IPS-18c (cell line): ENCODE measurements around the gene CUEDC1.
A peak's percentile ranks its signal among the peaks of the same experiment; 100 is the strongest.

Experiments
- H3K4me3 ChIP-seq: 2 replicates; pipeline ENCODE4 v1.7.0; 2013; ENCODE audit warnings: low read depth, mild to moderate bottlenecking, low read length, moderate library complexity; ENCODE audit not compliant: insufficient read depth
- H3K9me3 ChIP-seq: one replicate; pipeline ENCODE4 v1.6.1; 2013; ENCODE audit warnings: mild to moderate bottlenecking, low read length, moderate library complexity; ENCODE audit not compliant: control insufficient read depth, insufficient read depth

CUEDC1 gene, protein sequence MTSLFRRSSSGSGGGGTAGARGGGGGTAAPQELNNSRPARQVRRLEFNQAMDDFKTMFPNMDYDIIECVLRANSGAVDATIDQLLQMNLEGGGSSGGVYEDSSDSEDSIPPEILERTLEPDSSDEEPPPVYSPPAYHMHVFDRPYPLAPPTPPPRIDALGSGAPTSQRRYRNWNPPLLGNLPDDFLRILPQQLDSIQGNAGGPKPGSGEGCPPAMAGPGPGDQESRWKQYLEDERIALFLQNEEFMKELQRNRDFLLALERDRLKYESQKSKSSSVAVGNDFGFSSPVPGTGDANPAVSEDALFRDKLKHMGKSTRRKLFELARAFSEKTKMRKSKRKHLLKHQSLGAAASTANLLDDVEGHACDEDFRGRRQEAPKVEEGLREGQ

GRCh38 chr17:57955183-57955931, at the start of gene CUEDC1:
Gene CUEDC1, minus strand, starts transcription at chr17:57955412. Its CDS starts 69,848 bp downstream, at chr17:57885564.
- peak within 1 kb of the TSS; percentile 62 for H3K4me3 ChIP-seq
- no peaks in the 10 kb centered on the region for H3K9me3 ChIP-seq

DNA sequence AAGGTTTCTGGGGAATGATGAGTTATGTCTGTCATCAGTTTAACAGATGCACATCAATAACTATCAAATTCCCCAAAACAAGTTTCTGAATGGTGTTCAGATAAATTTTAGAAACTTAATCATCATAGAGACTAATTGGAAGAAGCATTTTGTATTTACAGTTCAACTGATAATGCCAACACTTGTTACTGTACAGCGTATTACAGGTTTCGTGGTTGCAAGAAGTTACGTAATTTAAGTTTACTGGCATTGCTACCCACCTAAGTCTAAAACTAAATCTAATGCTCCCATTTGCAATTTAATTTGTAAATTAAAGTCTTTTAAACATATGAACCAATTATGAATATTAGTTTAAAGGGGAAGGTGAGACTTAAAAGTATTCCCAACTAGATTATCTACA, 48.8 kb upstream of the CUEDC1 start:
- Histone ChIP-seq H3K9me3 (no peaks in the 10 kb centered on the region), H3K4me3 (no peak overlapping the region)

DNA sequence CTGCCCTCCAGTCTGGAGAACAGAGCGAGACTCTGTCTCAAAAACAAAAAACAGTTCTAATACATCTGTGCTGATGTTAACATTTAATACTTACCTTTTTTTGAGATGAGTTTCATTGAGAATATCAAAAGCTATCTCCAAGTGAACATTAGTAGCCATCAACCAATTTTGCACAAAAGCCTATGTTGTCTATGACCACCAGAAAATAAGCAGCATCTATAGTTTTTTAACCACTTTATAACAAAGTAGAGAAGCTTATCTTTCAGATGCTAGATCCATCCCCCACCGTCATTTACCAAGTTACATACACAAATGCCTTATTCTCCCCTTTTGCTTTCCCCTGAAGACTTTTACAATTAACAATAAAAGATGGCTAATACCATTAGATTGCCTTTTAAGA, 47.8 kb upstream of the CUEDC1 start:
- H3K9me3 ChIP-seq: no peaks in the 10 kb centered on the region
- H3K4me3 ChIP-seq: no peak overlapping the region

GRCh38 chr17:58002154-58002948, 47.1 kb upstream of the CUEDC1 start:
- no peak overlapping the region for H3K4me3 ChIP-seq
- no peaks in the 10 kb centered on the region for H3K9me3 ChIP-seq

DNA sequence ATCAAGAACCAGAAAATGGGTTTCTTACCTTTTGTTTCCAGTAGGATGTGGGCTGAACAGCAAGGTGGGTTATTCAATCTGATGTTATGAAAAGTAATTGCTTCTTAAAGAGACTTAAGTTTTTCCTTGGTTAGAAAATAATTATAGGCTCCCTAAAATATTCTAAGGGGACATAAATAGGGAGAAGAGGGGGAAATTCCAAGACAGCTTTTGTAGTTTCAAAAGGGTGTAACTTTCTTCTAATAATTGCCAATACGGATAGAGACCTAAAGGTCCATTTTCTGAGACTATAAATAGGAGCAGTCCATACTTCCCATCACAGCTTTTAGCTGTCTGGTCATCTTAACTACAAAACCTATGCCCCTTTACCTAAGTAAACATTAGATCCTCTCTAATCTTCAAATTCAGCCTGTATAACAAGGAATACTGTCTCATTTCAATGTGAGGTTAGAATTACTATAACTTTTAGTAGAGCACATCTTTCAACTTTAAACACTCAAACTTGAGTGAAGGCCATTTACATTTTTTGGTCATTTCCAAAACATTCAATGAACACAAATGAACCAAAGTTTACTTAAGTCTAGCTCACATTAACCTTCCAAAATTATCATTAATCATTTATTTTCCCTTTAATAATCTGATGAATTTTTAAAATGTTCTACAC, 46.4 kb upstream of the CUEDC1 start:
- Histone ChIP-seq H3K4me3 (no peak overlapping the region), H3K9me3 (no peaks in the 10 kb centered on the region)

DNA sequence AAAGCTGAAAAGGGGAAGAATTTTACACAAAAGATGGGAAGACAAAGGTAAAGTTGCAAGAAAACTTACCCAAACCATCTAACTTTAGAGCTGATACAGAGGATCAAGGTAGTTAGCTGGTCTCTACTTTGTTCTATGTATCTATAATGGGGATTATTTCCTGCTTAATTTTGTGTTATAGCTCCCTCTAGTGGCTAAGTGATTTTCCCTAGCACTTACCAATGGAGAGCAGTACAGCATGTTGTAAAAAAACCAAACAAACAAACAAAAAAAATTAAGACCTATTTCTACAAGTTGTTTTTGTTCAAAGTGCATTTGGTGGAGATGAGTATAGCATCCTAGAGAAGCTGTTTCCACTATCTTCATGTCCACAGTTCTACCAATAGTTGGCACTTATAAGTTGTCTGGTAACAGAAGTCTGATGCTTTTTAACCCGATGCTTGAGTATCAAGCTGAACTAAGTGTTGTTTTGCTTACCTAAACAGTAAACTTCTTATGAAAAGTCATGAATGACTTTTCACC, 44.3 kb upstream of the CUEDC1 start:
- no peaks in the 10 kb centered on the region for H3K9me3 ChIP-seq
- no peak overlapping the region for H3K4me3 ChIP-seq

- H3K9me3 ChIP-seq: no peaks in the 10 kb centered on the region
- H3K4me3 ChIP-seq: no peak overlapping the region
These were observed 43.8 kb upstream of the CUEDC1 start for GRCh38 chr17:57999010-57999495.

GRCh38 chr17:57997085-57997809, 42.0 kb upstream of the CUEDC1 start:
- no peaks in the 10 kb centered on the region for H3K9me3 ChIP-seq
- H3K4me3 ChIP-seq: no peak overlapping the region

- H3K9me3 ChIP-seq: no peaks in the 10 kb centered on the region
These were observed 40.1 kb upstream of the CUEDC1 start for GRCh38 chr17:57995076-57995956.

DNA sequence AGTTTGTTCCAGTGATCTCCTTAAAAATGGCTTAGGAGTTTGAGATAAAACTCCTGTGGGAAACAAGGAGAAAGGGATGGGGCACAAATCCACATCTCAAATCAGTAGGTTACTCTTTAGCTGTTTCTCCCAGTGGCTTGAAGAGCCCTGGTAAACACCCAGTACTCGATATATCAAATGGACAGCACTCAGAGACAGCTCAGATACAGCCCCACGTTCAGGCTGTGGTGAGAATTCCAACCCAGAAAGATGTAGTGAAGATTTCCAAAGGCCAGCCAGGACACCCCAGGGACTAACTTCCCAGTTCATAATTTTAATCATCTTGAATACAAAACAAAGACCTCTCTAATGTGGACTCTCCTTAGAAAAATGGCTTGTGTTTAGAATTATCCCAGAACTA, 39.2 kb upstream of the CUEDC1 start:
- Histone ChIP-seq H3K4me3 (no peak overlapping the region), H3K9me3 (no peaks in the 10 kb centered on the region)

More at GRCh38 chr17:57995076-57995956, 40.1 kb upstream of the CUEDC1 start:
- H3K4me3 ChIP-seq: no peak overlapping the region

DNA sequence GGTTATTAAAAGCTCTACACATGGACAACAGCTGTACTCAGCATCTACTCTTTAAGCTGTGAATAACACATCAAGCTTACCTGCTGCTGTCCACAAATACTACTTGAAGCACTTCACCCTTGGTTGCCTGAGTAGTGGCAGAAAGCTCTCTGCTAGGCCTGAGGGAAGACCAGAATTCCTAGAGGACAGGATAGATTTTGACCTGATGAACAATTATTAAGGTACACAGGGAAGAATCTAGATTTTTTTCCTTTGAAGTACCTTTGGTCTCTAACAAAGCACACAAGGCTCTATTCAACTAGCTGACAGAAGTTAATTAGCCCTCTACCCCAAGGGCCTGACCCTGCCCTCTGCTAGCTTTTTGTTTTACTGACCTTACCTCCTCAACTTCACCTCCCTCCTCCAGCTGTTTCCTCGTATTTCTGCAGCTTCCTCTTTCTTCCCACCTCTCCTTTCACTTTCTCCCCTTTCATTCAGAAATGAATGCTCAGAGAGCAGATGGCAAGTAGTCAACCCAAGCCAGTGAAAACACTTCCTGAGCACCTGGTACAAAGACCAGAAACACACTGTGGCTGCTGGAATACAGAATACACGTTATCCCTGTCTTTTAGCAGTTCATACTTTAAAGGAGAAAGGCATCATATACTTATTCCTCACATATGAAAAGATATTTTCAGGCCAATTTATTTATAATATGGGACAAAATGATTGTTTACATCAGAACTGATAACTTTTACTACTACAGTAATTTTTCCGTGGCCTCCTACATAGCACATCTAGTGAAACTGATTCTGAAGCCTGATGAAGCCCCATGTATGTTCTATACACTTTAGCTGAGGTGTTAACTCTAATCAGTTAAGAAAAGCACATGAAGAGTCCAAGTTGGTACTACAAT, 38.5 kb upstream of the CUEDC1 start:
- H3K4me3 ChIP-seq: no peak overlapping the region
- no peaks in the 10 kb centered on the region for H3K9me3 ChIP-seq

GRCh38 chr17:57991537-57991936, 36.3 kb upstream of the CUEDC1 start:
- H3K9me3 ChIP-seq: no peaks in the 10 kb centered on the region

GRCh38 chr17:57990037-57990436, 34.8 kb upstream of the CUEDC1 start:
- Histone ChIP-seq H3K9me3 (no peaks in the 10 kb centered on the region), H3K4me3 (no peak overlapping the region)

More at GRCh38 chr17:57991537-57991936, 36.3 kb upstream of the CUEDC1 start:
- no peak overlapping the region for H3K4me3 ChIP-seq
